ENCODE measurements around the gene TEX264.

Gene TEX264

DNA sequence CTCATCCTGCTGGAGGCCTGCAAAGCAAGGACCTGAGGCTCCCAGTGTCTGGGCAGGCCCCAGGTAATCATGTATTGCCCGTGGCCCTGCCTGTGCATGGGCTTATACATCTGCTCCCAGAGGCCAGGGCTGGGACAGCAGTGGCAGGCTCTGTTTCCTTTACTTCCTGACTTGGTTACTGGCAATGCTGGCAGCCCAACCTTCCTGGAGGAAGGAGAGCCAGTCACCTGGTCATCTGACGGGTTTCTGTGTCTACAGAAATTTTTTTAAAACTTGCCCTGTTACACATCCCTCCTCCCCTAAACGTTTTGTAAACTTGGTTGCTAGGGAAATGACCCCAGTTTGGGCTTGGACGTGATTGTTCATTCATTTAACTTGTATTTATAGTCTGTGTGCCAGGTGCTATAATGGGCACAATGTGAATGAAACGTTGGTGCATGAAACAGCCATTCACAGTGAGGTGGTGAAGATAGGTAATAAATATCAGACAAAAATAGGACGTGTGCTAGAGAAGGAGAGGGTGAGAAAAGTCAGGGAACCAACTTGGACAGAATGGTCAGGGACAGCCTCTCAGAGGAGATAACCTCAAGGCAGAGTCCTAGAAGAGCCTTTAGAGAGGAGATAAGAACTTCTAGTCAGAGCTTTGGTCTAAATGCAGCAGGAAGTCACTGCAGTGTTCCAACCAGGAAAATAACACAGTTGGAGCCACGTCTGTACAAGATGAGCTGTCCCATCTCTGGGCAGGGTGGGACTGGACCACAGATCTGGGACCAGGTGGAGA lies 14.1 kb downstream of the TEX264 start:
- no peak overlapping the region for H3K27ac ChIP-seq (ENCODE audit: low read depth, low read length)
- no peak overlapping the region for H3K4me3 ChIP-seq (ENCODE audit: low read length)
- H3K4me1 ChIP-seq (ENCODE audit: insufficient read depth, low read length), result peaks cover 4% of the 10 kb centered on the region
- H3K36me3 ChIP-seq (ENCODE audit: insufficient read depth, low read length), result no peaks in the 10 kb centered on the region
- H3K27me3 ChIP-seq (ENCODE audit: insufficient read depth, low read length), result no peaks in the 10 kb centered on the region
- WGBS, result 89% methylated on average over 7 of the region's 7 CpGs
- no peaks in the 10 kb centered on the region for H3K9me3 ChIP-seq (ENCODE audit: insufficient read depth, low read depth, low read length)
- H3K9ac ChIP-seq (ENCODE audit: low read depth, low read length), result no peak overlapping the region

DNA sequence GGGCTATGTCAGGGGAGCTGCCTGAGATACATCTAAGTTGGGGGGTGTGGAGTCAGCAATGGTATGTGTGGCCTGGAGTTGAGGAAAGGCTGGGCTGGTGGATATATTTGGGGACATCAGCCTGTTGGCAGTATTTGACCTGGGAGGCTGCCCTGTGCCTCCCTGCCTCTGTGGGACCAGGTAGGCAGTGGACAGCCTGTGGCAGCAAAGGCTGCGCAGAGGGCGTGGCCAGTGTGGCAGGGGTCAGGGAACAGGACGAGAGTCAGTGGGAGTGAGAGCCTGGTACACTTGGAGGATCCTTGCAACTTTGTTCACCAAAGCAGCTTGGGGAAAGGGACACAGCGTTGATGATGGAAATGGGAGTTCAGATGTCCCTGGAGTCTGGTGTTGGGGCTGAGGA lies 15.0 kb downstream of the TEX264 start:
- H3K4me3 ChIP-seq (ENCODE audit: low read length), result no peak overlapping the region
- WGBS, result 94% methylated on average over 4 of the region's 4 CpGs
- H3K36me3 ChIP-seq (ENCODE audit: insufficient read depth, low read length), result no peaks in the 10 kb centered on the region

DNA sequence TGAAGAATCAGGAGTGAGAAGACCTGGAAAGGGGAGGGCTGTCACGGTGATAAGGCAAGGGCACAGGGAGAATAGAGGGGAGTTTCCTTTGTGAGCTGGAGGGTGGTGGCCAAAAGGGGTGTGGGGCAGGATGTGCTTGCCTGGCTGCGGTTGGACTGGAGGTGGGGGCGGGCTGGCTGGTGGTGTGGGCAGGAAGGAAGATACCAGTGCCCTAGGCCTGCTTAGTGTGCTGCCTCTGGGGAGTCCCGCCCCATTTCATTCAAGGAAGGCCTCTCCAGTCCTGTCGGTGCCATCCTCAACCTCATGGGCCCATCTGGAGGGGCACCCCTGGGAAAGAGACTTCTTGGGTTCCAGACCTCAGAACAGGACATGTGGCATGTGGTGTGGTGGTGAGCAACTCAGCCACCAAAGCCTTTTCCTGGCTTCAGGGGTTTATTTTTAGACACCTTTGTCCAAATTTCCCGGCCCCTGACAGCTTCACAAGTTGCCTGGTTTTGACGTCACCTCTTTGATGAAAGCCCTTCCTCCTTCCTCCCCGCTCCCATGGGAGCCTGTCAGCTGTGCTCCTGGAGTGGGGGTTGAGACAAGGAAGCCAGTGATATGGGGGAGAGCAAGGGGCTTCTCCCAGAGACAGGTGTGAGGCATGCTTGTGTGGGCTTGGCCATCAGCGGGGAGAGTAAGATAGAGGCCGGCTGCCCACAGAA lies 15.6 kb downstream of the TEX264 start:
- Histone ChIP-seq H3K4me1 (ENCODE audit: insufficient read depth, low read length) (peaks cover 3% of the 10 kb centered on the region), H3K9me3 (ENCODE audit: insufficient read depth, low read depth, low read length) (no peaks in the 10 kb centered on the region), H3K27ac (ENCODE audit: low read depth, low read length) (no peak overlapping the region), H3K27me3 (ENCODE audit: insufficient read depth, low read length) (no peaks in the 10 kb centered on the region), H3K36me3 (ENCODE audit: insufficient read depth, low read length) (no peaks in the 10 kb centered on the region), H3K4me3 (ENCODE audit: low read length) (no peak overlapping the region), H3K9ac (ENCODE audit: low read depth, low read length) (no peak overlapping the region; the same call in 1 of the 2 replicates)
- 83% methylated on average over 10 of the region's 10 CpGs for WGBS

More for the DNA sequence above, 15.0 kb downstream of the TEX264 start:
- Histone ChIP-seq H3K4me1 (ENCODE audit: insufficient read depth, low read length) (peaks cover 4% of the 10 kb centered on the region), H3K9ac (ENCODE audit: low read depth, low read length) (no peak overlapping the region), H3K27ac (ENCODE audit: low read depth, low read length) (no peak overlapping the region), H3K27me3 (ENCODE audit: insufficient read depth, low read length) (no peaks in the 10 kb centered on the region), H3K9me3 (ENCODE audit: insufficient read depth, low read depth, low read length) (no peaks in the 10 kb centered on the region)

DNA sequence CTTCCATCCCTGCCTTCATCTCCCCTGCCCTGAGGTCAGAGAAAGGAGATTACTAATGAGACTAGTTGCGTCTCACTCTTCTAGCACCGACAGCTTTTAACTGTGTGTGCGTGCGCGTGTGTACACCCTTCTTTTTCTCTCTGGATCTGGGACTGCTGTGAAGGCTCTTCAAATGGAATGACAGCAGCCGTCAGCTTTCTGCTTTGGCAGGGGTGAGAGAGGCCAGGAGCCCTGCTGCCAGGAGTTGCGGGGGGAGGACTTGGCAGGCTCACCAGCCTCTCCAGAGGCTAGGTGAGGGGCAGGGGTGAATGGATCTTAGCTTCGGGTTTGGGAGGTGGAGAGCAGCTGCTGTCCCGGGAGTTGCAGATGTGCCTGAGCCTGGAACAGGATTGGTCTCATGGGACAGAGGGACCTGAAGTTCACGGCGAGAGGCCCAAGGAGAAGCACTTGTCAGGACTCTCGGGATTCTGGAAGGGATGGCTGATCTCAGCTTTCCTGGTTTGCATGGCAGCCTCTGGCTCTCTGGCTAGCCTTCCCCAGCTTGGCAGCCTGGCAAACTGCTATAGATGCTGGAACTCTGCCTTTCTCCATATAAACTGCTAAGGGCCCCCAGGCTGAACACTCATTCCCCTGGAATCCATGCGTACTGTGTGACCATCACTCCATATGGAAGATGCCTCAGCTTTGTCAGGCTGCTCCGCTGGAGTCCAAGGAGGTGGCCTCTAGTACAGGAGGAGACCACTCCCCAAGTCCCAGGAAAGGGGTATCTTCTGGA lies 16.6 kb downstream of the TEX264 start:
- Histone ChIP-seq H3K9ac (ENCODE audit: low read depth, low read length) (no peak overlapping the region), H3K27me3 (ENCODE audit: insufficient read depth, low read length) (no peaks in the 10 kb centered on the region), H3K4me3 (ENCODE audit: low read length) (no peak overlapping the region), H3K36me3 (ENCODE audit: insufficient read depth, low read length) (no peaks in the 10 kb centered on the region), H3K4me1 (ENCODE audit: insufficient read depth, low read length) (no peaks in the 10 kb centered on the region; the same call in 1 of the 2 replicates), H3K9me3 (ENCODE audit: insufficient read depth, low read depth, low read length) (no peaks in the 10 kb centered on the region), H3K27ac (ENCODE audit: low read depth, low read length) (no peak overlapping the region)
- WGBS, result 93% methylated on average over 14 of the region's 14 CpGs

DNA sequence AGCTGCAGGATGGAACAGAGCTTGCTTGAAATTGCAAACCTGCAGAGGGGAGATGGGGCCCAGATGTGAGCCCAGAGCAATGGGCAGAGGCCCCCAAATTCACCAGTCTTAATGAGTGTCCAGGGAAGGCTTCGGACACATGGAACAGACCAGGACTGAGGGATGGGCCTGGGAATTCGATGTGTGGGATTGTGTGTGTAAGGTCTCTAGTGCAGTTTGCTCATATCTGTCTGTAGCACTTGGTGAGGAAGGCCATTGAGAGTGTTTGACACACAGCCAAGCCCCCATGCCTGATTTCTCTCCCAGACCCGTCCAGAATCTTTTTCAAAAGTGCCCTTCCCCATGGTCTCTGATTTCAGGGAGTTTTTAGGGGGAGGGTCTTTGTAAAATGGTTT lies 17.2 kb downstream of the TEX264 start:
- no peaks in the 10 kb centered on the region for H3K36me3 ChIP-seq (ENCODE audit: insufficient read depth, low read length)
- no peaks in the 10 kb centered on the region for H3K27me3 ChIP-seq (ENCODE audit: insufficient read depth, low read length)
- no peak overlapping the region for H3K9ac ChIP-seq (ENCODE audit: low read depth, low read length)
- no peak overlapping the region for H3K27ac ChIP-seq (ENCODE audit: low read depth, low read length)
- H3K4me1 ChIP-seq (ENCODE audit: insufficient read depth, low read length), result no peaks in the 10 kb centered on the region; the same call in 1 of the 2 replicates
- WGBS, result 93% methylated on average over 3 of the region's 3 CpGs
- no peaks in the 10 kb centered on the region for H3K9me3 ChIP-seq (ENCODE audit: insufficient read depth, low read depth, low read length)
- H3K4me3 ChIP-seq (ENCODE audit: low read length), result no peak overlapping the region

DNA sequence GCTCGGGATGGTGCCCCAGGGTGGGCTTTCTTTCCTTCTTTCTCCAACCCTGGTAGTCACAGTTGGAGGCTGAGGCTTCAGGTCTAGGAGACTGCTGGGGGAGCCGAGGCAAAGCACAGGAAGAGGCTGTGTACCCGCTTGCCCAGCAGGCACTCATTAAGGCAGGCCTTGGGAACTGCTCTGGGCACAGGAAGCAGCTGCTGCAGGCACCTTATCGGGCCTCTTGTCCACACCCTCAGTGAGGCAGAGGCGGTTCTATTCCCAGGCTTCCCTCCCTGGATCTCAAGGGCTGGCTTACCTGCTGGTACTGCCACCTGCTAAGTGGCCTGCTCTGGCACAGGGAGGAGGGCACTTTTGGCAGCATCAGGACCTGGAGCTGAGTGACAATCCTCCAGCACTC lies 20.0 kb downstream of the TEX264 start:
- no peak overlapping the region for H3K9ac ChIP-seq (ENCODE audit: low read depth, low read length)
- H3K36me3 ChIP-seq (ENCODE audit: insufficient read depth, low read length), result no peaks in the 10 kb centered on the region
- WGBS, result 89% methylated on average over 5 of the region's 5 CpGs
- no peak overlapping the region for H3K27ac ChIP-seq (ENCODE audit: low read depth, low read length)
- H3K4me1 ChIP-seq (ENCODE audit: insufficient read depth, low read length), result no peaks in the 10 kb centered on the region; the same call in 1 of the 2 replicates
- H3K4me3 ChIP-seq (ENCODE audit: low read length), result no peak overlapping the region
- H3K9me3 ChIP-seq (ENCODE audit: insufficient read depth, low read depth, low read length), result no peaks in the 10 kb centered on the region
- no peaks in the 10 kb centered on the region for H3K27me3 ChIP-seq (ENCODE audit: insufficient read depth, low read length)

DNA sequence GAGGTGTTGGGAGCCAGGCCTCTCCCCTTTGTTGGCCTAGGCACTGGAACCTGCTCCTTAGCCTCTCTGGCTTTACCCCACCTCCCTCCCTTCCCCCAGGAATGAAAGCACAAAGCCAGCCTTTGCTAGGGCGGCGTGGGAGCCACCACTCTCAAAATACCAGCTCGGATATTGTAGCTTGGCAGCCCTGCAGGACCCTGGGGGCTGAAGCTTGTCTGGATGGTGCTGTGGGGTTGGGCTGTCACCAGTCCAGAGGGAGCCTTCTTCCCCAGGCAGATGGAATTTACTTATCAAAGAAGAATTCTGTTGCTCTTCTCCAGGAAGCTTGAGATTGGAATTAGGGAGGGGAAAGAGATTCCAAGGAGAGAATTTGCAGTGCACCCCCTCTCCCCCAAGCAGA lies 20.9 kb downstream of the TEX264 start:
- H3K27ac ChIP-seq (ENCODE audit: low read depth, low read length), result no peak overlapping the region
- no peak overlapping the region for H3K9ac ChIP-seq (ENCODE audit: low read depth, low read length)
- no peaks in the 10 kb centered on the region for H3K36me3 ChIP-seq (ENCODE audit: insufficient read depth, low read length)
- no peaks in the 10 kb centered on the region for H3K9me3 ChIP-seq (ENCODE audit: insufficient read depth, low read depth, low read length)
- H3K27me3 ChIP-seq (ENCODE audit: insufficient read depth, low read length), result no peaks in the 10 kb centered on the region
- no peaks in the 10 kb centered on the region; the same call in 1 of the 2 replicates for H3K4me1 ChIP-seq (ENCODE audit: insufficient read depth, low read length)
- H3K4me3 ChIP-seq (ENCODE audit: low read length), result no peak overlapping the region
- WGBS, result 57% methylated on average over 3 of the region's 3 CpGs

DNA sequence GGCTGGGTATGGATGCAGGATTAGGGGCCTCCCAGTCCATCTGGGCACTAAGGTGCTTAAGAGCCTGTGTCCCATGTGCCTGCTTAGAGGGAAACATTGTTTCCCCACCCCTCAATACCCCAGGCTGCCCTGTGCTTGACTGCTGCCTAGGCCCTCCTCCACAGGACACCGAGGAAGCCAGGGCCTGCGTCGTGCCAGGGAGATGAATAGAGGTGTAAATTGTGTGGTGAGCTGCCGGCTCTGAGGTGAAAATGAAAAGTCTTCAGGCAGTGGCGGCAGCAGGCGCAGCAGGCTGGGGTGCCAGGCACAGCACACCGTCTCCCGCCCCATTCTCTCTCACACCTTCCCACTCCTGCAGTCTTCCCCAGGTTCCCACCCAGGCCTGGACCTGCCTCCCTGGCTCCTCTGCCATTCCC lies 21.9 kb downstream of the TEX264 start:
- Histone ChIP-seq H3K4me1 (ENCODE audit: insufficient read depth, low read length) (no peaks in the 10 kb centered on the region; the same call in 1 of the 2 replicates), H3K27me3 (ENCODE audit: insufficient read depth, low read length) (no peaks in the 10 kb centered on the region), H3K9me3 (ENCODE audit: insufficient read depth, low read depth, low read length) (no peaks in the 10 kb centered on the region), H3K27ac (ENCODE audit: low read depth, low read length) (no peak overlapping the region), H3K4me3 (ENCODE audit: low read length) (no peak overlapping the region), H3K9ac (ENCODE audit: low read depth, low read length) (no peak overlapping the region), H3K36me3 (ENCODE audit: insufficient read depth, low read length) (no peaks in the 10 kb centered on the region)
- 95% methylated on average over 8 of the region's 8 CpGs for WGBS

DNA sequence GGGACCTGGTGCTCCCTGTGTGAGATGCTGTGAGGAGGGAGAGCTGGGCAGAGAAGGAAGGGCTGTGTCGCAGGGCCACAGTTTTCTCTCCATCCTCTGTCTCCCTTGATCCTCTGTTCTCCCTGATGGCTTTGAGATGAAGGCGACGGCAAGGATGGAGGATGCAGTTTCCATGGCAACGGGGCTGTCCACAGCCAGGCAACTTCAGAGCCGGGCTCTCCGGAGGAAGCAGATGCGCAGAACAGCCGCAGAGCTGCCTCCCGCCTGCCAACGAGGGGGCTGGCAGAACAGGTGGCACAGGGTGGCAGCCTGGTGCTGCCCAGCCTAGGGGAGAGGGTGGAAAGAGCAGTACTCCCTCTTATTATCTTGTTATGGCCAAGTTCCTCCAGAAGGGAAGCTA lies 25.9 kb downstream of the TEX264 start:
- 93% methylated on average over 10 of the region's 10 CpGs for WGBS
- no peak overlapping the region for H3K4me3 ChIP-seq (ENCODE audit: low read length)

DNA sequence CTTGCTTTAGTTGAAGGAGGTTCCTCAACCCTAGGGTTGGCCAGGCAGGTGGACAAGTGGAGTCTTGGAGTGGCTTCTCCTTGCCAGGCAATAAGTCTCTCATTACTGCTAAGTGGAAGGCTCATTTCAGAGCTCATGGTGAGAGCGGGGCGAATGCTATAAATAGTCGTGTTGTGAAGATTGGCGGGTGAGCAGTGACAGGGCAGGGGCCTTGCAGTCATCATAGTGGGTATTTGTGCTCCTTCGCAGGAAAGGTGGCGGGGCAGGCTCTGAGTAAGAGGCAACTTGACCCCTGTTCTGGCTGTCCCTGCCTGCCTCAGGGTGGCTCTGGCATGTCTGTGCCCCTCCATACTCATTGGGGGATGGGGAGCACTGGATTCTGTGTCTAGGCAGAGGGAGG lies 27.2 kb downstream of the TEX264 start:
- no peaks in the 10 kb centered on the region for H3K9me3 ChIP-seq (ENCODE audit: insufficient read depth, low read depth, low read length)
- no peak overlapping the region for H3K27ac ChIP-seq (ENCODE audit: low read depth, low read length)
- H3K9ac ChIP-seq (ENCODE audit: low read depth, low read length), result no peak overlapping the region
- H3K4me1 ChIP-seq (ENCODE audit: insufficient read depth, low read length), result 0 out of 2 replicates have a peak, but pooled peaks cover 8% of the 10 kb centered on the region
- no peaks in the 10 kb centered on the region for H3K27me3 ChIP-seq (ENCODE audit: insufficient read depth, low read length)
- no peaks in the 10 kb centered on the region; the same call in none of the 2 replicates for H3K36me3 ChIP-seq (ENCODE audit: insufficient read depth, low read length)
- WGBS, result 88% methylated on average over 6 of the region's 6 CpGs
- no peak overlapping the region for H3K4me3 ChIP-seq (ENCODE audit: low read length)

More for the DNA sequence above, 25.9 kb downstream of the TEX264 start:
- no peaks in the 10 kb centered on the region; the same call in none of the 2 replicates for H3K36me3 ChIP-seq (ENCODE audit: insufficient read depth, low read length)
- no peaks in the 10 kb centered on the region for H3K4me1 ChIP-seq (ENCODE audit: insufficient read depth, low read length)
- no peak overlapping the region for H3K27ac ChIP-seq (ENCODE audit: low read depth, low read length)
- H3K9ac ChIP-seq (ENCODE audit: low read depth, low read length), result no peak overlapping the region
- no peaks in the 10 kb centered on the region for H3K9me3 ChIP-seq (ENCODE audit: insufficient read depth, low read depth, low read length)
- H3K27me3 ChIP-seq (ENCODE audit: insufficient read depth, low read length), result no peaks in the 10 kb centered on the region

DNA sequence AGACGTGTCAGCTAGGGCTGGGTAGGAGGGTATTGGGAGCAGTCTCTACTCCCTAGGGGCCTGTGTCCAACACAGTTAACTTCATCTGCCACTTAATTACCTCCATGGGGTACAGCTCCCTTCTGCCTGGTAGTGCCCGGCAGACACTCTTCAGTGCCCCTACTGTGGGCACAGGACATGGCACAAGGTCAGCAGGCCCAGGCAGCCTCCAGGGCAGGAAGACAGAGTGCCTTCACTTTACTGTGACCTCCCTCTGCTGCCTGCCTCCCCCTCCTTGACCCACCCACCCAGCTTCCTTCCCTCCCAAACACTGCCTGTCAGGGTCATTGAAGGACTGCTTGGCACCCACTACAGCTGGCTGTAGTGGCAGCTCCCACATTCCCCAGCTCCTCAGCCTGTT lies 29.4 kb downstream of the TEX264 start:
- Histone ChIP-seq H3K27ac (ENCODE audit: low read depth, low read length) (no peak overlapping the region), H3K9ac (ENCODE audit: low read depth, low read length) (no peak overlapping the region), H3K9me3 (ENCODE audit: insufficient read depth, low read depth, low read length) (no peaks in the 10 kb centered on the region), H3K4me3 (ENCODE audit: low read length) (no peak overlapping the region), H3K27me3 (ENCODE audit: insufficient read depth, low read length) (no peaks in the 10 kb centered on the region), H3K4me1 (ENCODE audit: insufficient read depth, low read length) (peaks cover 16% of the 10 kb centered on the region; the same call in 1 of the 2 replicates), H3K36me3 (ENCODE audit: insufficient read depth, low read length) (no peaks in the 10 kb centered on the region; the same call in none of the 2 replicates)
- WGBS, result 88% methylated on average over 1 of the region's 2 CpGs
